T-helper 2 cell treated with Interferon-gamma antibody and Interleukin-4, amounts not matched to agents 5 μg/mL and 100 μg/mL, for 36 hours (primary cell): ENCODE measurements around the gene MATCAP1.

ENCODE experiments used
- DNase-seq: peaks from one replicate; pipeline ENCODE4 v3.0.0; 2021; ENCODE audit warnings: low spot score
- H3K27ac Mint-ChIP-seq: one replicate; pipeline ENCODE4 v1.8.0; 2021; ENCODE audit warnings: mild to moderate bottlenecking, mixed read lengths
- H3K27me3 Mint-ChIP-seq: one replicate; pipeline ENCODE4 v1.8.0; 2021; ENCODE audit warnings: low read depth, mixed read lengths
- H3K36me3 Mint-ChIP-seq: one replicate; pipeline ENCODE4 v1.8.0; 2021; ENCODE audit warnings: low read depth, mixed read lengths
- H3K4me1 Mint-ChIP-seq: one replicate; pipeline ENCODE4 v1.8.0; 2021; ENCODE audit warnings: low read depth, mixed read lengths
- H3K4me3 Mint-ChIP-seq: one replicate; pipeline ENCODE4 v1.8.0; 2022; ENCODE audit warnings: mild to moderate bottlenecking, moderate library complexity, mixed read lengths
- H3K9me3 Mint-ChIP-seq: one replicate; pipeline ENCODE4 v1.8.0; 2021; ENCODE audit warnings: mixed read lengths

MATCAP1 gene

DNA sequence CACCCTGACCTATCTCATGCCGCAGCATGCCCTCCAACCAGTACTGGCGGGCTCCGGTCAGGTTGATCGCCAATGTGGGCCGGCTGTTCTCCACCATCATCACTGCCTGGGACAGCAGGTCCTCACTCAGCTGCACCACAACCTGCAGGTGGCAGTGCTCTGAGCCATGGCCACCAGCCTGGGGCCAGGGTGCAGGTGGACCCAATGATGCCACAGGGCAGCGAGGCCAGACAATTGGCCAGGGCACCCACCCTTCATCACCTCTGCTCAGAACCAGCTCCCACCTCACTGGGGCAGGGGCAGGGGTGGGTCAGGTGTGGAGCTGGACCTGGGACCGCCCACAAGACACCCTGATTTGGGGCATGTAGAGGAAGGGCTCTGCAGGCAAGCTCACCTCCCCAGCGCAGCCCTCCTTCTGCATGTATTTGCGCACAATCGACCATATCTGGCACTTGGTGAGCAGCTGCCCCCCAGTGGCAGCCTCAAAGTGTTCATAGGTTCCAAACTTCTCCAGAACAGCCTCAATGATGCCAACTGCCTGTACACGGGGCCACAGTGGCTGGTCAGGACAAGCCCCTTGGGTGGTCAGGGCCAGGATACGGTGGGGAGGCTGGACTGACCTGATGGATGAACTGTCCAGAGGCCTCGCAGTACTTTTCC, 4.2 kb downstream of the MATCAP1 start:
- H3K36me3 Mint-ChIP-seq: peaks cover 10% of the 10 kb centered on the region
- H3K4me3 Mint-ChIP-seq: no peak overlapping the region
- H3K27me3 Mint-ChIP-seq: peaks cover 3% of the 10 kb centered on the region
- peaks cover 23% of the 10 kb centered on the region for H3K4me1 Mint-ChIP-seq
- no peak for DNase-seq
- H3K9me3 Mint-ChIP-seq: no peaks in the 10 kb centered on the region
- H3K27ac Mint-ChIP-seq: no peak overlapping the region

DNA sequence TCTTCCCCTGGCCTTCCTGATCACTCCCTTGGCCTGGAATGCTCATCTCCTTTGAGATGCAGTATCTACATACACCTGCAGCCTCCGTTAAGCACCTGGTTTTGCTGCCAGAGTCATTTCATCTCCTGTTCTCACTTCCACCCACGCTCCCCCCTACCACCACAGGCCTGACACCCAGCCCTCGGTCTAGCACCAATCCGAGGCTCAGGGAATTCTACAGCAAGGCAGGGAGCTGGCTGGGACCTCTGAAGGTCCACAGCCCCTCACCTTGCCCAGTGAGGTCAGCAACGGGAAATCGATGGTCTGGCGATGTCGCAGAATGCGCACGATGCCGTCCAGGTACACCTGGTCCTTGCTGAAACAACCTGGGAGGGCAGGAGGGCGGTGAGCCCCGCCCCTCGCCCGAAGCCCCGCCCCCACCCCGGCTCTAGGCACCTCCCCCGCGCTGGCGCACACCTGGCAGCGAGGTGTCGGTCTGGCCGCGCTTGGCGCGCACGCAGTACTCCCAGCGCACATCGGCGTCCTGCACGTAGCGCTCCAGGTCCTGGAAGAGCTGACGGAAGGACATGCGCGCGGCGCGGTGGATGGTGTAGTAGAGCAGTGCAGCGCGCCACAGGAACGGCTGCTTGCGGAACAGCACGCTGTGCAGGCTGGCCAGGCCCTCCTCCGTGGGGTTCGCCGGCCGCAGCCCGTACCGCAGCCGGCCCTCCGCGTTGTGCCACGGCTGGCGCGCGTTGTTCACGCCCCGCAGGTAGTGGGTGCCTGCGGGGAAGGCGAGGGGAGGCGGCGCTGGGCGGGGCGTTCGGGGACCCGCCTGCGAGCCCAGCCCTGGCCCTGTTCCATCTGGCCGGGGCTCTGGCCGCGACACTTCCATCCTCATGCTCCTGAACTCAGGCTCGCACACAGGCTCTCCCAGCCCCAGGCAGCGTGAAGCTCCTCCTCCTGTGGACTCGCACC, 5.7 kb downstream of the MATCAP1 start:
- no peaks in the 10 kb centered on the region for H3K9me3 Mint-ChIP-seq
- no peak overlapping the region for H3K27ac Mint-ChIP-seq
- peak; percentile 35 for DNase-seq
- peaks cover 16% of the 10 kb centered on the region for H3K36me3 Mint-ChIP-seq
- H3K27me3 Mint-ChIP-seq: peaks cover 5% of the 10 kb centered on the region
- H3K4me3 Mint-ChIP-seq: peak overlapping the region; percentile 59
- H3K4me1 Mint-ChIP-seq: peaks cover 31% of the 10 kb centered on the region

DNA sequence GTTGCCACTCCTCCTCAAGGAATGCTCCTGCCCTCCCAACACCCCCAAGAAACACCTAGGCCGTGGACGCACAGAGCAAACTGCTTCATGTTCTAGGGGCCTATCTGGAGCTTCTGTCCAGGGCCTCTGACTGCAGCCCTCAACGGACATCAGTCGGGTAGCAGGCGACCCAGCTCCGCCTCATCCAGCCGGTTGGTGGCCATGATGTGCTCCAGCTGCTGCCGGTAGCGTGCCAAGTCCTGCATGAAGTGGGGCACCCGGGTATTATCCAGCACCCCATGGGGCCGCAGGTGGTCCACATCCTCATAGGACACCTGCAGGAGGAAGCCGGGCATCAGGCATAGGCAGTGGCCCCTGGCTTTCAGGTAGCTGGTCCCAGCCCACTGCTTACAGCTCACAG, 7.1 kb downstream of the MATCAP1 start:
- Mint-ChIP-seq H3K4me3 (peak overlapping the region; percentile 52), H3K4me1 (peaks cover 35% of the 10 kb centered on the region), H3K27me3 (peaks cover 5% of the 10 kb centered on the region), H3K27ac (no peak overlapping the region), H3K9me3 (no peaks in the 10 kb centered on the region), H3K36me3 (peaks cover 16% of the 10 kb centered on the region)
- DNase-seq: no peak

DNA sequence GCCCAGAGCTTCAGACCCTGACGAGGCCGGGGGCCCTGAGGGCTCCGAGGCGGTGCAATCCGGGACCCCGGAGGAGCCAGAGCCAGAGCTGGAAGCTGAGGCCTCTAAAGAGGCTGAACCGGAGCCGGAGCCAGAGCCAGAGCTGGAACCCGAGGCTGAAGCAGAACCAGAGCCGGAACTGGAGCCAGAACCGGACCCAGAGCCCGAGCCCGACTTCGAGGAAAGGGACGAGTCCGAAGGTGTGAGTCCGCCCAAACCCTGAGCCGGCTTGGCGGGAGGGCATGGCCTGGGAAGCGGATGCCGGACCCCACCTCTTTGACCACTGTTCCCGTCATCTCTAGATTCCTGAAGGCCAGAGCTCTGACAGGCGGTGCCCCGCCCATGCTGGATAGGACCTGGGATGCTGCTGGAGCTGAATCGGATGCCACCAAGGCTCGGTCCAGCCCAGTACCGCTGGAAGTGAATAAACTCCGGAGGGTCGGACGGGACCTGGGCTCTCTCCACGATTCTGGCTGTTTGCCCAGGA, 9.0 kb downstream of the MATCAP1 start:
- Mint-ChIP-seq H3K27me3 (peaks cover 8% of the 10 kb centered on the region), H3K27ac (no peak overlapping the region), H3K4me3 (peak overlapping the region; percentile 8), H3K9me3 (no peaks in the 10 kb centered on the region), H3K36me3 (peaks cover 17% of the 10 kb centered on the region), H3K4me1 (peaks cover 50% of the 10 kb centered on the region)
- DNase-seq: no peak

DNA sequence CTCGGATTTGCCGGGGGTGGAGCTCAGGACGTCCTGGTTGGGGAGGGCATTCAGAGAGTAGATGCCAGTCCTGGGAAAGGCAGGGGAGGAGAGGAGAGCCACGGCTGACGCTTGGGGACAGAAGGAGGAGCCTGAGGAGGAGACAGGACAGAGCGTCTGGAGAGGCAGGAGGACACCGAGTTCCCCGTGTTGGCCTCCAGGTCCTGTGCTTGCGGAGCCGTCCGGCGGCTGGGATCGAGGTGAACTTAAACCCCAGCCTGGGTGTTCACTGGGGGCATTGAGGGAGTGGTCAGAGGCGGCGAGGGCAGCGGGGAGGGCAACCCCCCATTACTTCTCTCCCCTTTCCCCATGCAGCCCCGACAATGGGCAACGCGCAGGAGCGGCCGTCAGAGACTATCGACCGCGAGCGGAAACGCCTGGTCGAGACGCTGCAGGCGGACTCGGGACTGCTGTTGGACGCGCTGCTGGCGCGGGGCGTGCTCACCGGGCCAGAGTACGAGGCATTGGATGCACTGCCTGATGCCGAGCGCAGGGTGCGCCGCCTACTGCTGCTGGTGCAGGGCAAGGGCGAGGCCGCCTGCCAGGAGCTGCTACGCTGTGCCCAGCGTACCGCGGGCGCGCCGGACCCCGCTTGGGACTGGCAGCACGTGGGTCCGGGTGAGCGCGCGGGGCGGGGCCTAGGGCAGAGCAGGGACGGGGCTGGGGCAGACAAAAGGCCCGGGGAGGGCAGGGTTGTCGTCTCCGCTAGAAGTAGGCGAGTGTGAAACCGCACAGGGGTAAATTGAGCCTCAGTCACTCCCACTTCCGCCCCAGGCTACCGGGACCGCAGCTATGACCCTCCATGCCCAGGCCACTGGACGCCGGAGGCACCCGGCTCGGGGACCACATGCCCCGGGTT, 9.7 kb downstream of the MATCAP1 start:
- peaks cover 51% of the 10 kb centered on the region for H3K4me1 Mint-ChIP-seq
- peak; percentile 75 for DNase-seq
- H3K36me3 Mint-ChIP-seq: peaks cover 17% of the 10 kb centered on the region
- H3K27ac Mint-ChIP-seq: peak overlapping the region; percentile 85
- no peaks in the 10 kb centered on the region for H3K9me3 Mint-ChIP-seq
- peak overlapping the region; percentile 88 for H3K4me3 Mint-ChIP-seq
- H3K27me3 Mint-ChIP-seq: peaks cover 8% of the 10 kb centered on the region

DNA sequence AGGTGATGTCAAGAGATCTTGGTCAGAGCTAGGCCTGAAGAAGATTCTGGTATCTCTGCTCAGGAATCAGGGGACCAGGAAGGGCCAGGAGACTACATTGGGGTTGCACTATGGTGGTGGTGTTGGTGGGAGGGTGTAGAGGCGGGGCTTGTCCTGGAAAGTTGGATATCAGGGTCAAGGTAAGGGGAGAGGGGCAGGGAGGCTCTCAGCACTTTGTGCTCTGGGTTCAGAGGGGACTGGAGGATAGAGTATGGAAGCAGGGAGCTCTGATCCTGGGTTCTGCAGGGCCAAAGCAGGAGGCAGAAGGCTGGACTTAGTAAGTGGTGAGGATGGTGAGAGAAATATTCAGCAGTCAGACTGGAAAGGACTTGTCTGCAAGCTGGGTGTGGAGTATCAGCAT, 10.4 kb downstream of the MATCAP1 start:
- Mint-ChIP-seq H3K9me3 (no peaks in the 10 kb centered on the region), H3K27me3 (peaks cover 10% of the 10 kb centered on the region), H3K4me1 (peaks cover 48% of the 10 kb centered on the region), H3K27ac (peak overlapping the region; percentile 85), H3K36me3 (peaks cover 17% of the 10 kb centered on the region), H3K4me3 (peak overlapping the region; percentile 88)
- DNase-seq: no peak

DNA sequence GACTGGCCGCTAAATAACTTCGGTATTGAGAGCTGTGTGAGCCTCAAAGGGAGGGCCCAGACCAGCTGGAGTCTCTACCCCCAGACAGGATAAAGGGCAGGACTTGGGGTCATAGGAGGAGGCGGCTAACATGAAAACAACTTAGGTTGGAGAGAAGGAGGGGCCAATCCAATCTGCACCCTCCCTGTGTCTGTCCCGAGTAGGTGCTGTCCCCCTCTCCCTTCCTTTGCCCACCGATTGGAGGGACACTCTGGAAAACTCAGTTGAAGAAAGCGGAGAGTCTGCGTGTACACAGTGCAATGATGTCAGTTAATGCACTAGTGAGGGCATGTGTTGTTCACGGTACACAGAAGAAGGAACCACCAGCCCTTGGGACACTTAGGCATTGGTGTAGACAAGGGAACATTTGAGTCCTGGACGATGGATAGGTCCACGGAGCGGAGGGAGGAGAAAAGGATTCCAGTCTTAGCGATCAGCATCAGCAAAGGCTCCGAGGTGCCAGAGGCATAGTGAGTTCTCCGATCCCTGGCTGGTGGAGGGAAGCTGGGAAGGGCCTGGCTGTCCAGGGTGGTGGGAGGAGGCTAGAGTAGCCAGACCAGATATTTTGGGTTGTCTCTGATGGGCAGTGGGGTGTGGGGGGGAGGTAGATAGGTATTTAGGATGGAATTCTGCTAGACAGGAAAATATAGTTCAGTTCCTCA, 12.7 kb downstream of the MATCAP1 start:
- H3K9me3 Mint-ChIP-seq: no peaks in the 10 kb centered on the region
- peak overlapping the region; percentile 24 for H3K27ac Mint-ChIP-seq
- DNase-seq: no peak
- peaks cover 22% of the 10 kb centered on the region for H3K27me3 Mint-ChIP-seq
- peaks cover 44% of the 10 kb centered on the region for H3K4me1 Mint-ChIP-seq
- peaks cover 19% of the 10 kb centered on the region for H3K36me3 Mint-ChIP-seq
- peak overlapping the region; percentile 81 for H3K4me3 Mint-ChIP-seq

DNA sequence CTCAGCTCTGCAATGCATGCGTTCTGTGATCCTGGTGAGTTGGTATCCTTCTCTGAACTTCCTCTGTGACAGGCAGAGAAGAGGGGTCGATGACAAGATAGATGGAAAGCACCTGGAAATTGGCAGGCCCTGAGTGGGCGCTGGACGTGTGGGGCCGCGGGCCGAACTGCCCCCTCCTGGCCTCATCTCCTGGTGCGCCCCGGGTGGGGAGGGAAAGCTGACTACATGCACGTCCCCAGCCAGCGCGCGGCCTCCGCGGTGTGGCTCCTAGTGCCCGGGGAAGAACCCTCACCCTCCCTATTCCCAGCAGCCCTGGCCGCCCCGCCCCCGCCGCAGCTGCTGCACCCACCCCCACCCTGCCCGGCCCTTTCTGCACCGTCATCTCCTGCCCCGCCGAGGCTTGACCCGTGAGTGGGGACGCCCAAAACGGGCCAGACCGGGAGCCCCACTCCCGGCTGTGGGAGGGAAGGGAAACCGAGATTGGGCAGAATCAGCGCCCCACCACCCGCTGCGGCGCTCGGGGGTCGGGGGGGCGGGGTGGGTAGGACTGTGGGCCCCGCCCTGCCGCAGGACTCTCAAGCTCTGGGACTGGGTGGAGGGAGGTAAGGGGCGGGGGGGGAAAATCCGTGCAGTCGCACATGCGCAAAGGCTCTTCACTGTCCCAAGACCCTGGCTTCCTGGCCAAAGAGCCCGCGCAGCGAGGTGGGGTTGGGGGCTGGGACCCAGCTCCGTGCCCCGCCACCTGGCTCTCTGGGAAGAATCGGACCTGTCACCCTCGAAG, 13.4 kb downstream of the MATCAP1 start, which contains the start of gene NOL3:
TSS of gene NOL3 (plus strand) at position 371 of the 781 bp plus-strand sequence.
- H3K4me3 Mint-ChIP-seq: peak within 1 kb of the TSS; percentile 81
- peaks cover 40% of the 10 kb centered on the region for H3K4me1 Mint-ChIP-seq
- peaks cover 17% of the 10 kb centered on the region for H3K36me3 Mint-ChIP-seq
- no peaks in the 10 kb centered on the region for H3K9me3 Mint-ChIP-seq
- peaks cover 27% of the 10 kb centered on the region for H3K27me3 Mint-ChIP-seq
- peak; percentile 80 for DNase-seq
- peak within 1 kb of the TSS; percentile 81 for H3K27ac Mint-ChIP-seq

DNA sequence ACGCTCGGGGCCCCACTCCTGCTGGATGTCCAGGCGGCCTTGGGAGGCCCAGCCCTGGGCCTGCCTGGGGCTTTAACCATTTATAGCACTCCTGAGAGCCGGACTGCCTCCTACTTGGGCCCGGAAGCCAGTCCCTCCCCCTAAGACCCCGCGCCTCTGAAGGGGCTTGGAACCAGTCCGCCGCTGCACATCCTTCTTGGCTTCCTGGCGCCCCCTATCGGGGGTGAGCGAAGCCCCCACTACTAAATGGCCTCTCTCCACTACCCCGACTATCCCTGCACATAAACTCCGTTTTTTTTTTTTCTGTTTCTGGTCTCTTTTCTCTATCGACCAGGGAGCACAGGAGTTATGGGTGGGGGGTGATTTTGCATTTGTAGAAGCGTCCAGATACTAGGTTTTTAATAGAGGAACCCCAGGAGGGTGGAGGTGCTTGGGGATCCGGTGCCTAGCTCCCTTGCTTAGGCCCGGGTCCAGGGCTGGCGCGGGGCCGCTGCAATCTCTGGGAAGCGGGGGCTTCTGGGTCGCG, 14.1 kb downstream of the MATCAP1 start:
- Mint-ChIP-seq H3K4me3 (peak overlapping the region; percentile 79), H3K27ac (peak overlapping the region; percentile 81), H3K27me3 (peaks cover 33% of the 10 kb centered on the region), H3K9me3 (no peaks in the 10 kb centered on the region), H3K36me3 (peaks cover 19% of the 10 kb centered on the region), H3K4me1 (peaks cover 42% of the 10 kb centered on the region)
- no peak for DNase-seq

DNA sequence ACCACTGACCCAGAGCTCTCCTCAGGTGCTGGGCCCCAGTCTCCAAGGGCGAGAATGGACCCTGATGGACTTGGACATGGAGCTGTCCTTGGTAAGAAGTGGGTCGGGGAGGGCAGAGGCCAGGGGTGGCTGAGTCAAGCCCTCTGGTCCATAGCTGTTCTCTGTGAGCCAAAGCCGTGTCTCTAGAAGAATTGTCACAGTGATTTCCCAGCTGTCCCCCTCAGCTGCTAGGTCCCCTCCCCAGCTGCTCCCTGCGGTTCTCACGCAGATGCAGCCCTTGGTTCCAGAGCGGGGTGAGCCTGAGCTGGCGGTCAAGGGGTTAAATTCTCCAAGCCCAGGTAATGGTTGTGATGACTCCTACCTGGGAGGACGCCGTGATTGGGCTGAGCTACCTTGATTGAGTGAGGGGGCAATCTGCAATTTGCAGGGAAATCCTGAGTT, 14.7 kb downstream of the MATCAP1 start:
- H3K36me3 Mint-ChIP-seq: peaks cover 21% of the 10 kb centered on the region
- peaks cover 42% of the 10 kb centered on the region for H3K4me1 Mint-ChIP-seq
- H3K4me3 Mint-ChIP-seq: peak overlapping the region; percentile 26
- H3K9me3 Mint-ChIP-seq: no peaks in the 10 kb centered on the region
- H3K27ac Mint-ChIP-seq: no peak overlapping the region
- no peak for DNase-seq
- peaks cover 36% of the 10 kb centered on the region for H3K27me3 Mint-ChIP-seq

DNA sequence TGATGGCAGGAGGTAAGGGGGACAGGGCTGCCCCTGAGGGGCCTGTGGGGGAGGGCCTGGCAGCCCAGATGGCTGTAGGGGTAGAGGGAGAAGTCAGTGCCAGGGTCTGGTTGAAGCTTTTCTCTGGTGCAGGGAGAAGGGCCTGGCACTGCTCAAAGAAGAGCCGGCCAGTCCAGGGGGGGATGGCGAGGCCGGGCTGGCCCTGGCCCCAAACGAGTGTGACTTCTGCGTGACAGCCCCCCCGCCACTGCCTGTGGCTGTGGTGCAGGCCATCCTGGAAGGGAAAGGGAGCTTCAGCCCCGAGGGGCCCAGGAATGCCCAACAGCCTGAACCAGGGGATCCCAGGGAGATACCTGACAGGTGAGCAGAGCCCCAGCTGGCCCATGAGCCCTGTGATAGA, 16.2 kb downstream of the MATCAP1 start:
- Mint-ChIP-seq H3K36me3 (peaks cover 17% of the 10 kb centered on the region), H3K4me3 (no peak overlapping the region), H3K9me3 (no peaks in the 10 kb centered on the region), H3K27ac (no peak overlapping the region), H3K4me1 (peaks cover 32% of the 10 kb centered on the region), H3K27me3 (peaks cover 35% of the 10 kb centered on the region)
- no peak for DNase-seq

DNA sequence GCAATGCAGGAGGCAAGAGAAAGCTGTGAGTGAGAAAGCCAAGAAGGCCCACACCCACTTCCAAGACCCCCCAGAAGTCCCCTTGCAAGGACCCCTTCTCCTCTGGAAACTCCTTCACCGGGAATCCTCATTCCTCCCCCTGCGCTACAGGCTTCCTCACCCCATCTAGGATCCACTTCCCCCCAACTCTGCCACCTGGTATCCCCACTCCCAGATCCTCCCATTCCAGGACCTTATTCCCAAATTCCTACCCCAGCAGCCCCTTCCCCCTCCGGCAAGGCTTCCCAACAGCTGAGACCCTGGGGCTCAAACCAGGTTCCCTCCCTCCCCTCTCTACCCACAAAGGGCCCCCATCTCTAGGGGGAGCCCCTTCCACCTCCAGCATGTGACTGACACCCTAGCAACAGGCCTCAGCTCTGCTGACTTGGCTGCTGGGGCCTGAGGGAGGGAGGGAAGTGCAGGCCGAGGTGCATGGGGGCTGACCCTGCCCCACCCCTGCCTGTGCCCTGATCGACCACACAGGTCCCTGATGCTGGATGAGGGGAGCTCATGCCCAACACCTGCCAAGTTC, 17.1 kb downstream of the MATCAP1 start:
- no peak overlapping the region for H3K27ac Mint-ChIP-seq
- peaks cover 20% of the 10 kb centered on the region for H3K36me3 Mint-ChIP-seq
- H3K27me3 Mint-ChIP-seq: peaks cover 35% of the 10 kb centered on the region
- no peaks in the 10 kb centered on the region for H3K9me3 Mint-ChIP-seq
- H3K4me3 Mint-ChIP-seq: no peak overlapping the region
- DNase-seq: no peak
- H3K4me1 Mint-ChIP-seq: peaks cover 35% of the 10 kb centered on the region
